DND-41 (cell line): Measurements from ENCODE around the gene TBC1D19.

Source experiments
- CTCF ChIP-seq: IDR thresholded peaks from 2 replicates; pipeline ENCODE4 v1.5.1; 2012; ENCODE audit warnings: borderline replicate concordance, low read length, moderate library complexity, mild to moderate bottlenecking; ENCODE audit not compliant: poor library complexity, severe bottlenecking; ENCODE audit errors: extremely low read depth
- EZH2 ChIP-seq: IDR thresholded peaks from 3 replicates; pipeline ENCODE4 v1.6.1; 2012; ENCODE audit warnings: borderline replicate concordance, low read depth, mild to moderate bottlenecking, moderate library complexity, low read length, inconsistent platforms; ENCODE audit not compliant: severe bottlenecking

GRCh38 chr4:26611885-26612284, 28.0 kb downstream of the TBC1D19 start:
- TF ChIP-seq CTCF (no peak), EZH2 (no peak)
